Measurements from ENCODE around the gene C5orf47. TPM values are rescaled to one million over a fixed set of nuclear protein-coding genes. Genes with fewer than 3 reads are reported as not detected.

Gene C5orf47
- total and polyA plus RNA-seq, 4 donors: 0.08 TPM; not detected in 3

GRCh38 chr5:173968154-173968797 lies 20.7 kb upstream of the C5orf47 start:
- DNase-seq (ENCODE audit: low spot score): no peak
- H3K27me3 ChIP-seq (ENCODE audit: control insufficient read depth in 4 of 4, insufficient read depth in 4 of 4, low read length in 3 of 4): no peaks in the 10 kb centered on the region
- H3K9ac ChIP-seq (ENCODE audit: low read depth in 1 of 2, low read length in 2 of 2): no peak overlapping the region
- peaks cover 3 to 9% (median 6%) of the 10 kb centered on the region in 4 donors for H3K4me1 ChIP-seq (ENCODE audit: control insufficient read depth in 4 of 4, insufficient read depth in 4 of 4, low read length in 3 of 4)
- TF ChIP-seq TAF1 (conservative IDR thresholded peaks at IDR 0.05) (no peak), RAD21 (IDR thresholded peaks at IDR 0.05) (no peak), NR2F2 (IDR thresholded peaks at IDR 0.05) (no peak), HNF4A (conservative IDR thresholded peaks at IDR 0.05) (no peak), EGR1 (IDR thresholded peaks at IDR 0.05; ENCODE audit: low read depth in 2 of 2) (no peak), JUND (IDR thresholded peaks at IDR 0.05) (no peak), HNF4G (IDR thresholded peaks at IDR 0.05) (no peak), RXRA (IDR thresholded peaks at IDR 0.05) (no peak), FOXA1 (IDR thresholded peaks at IDR 0.05) (no peak)
- TF ChIP-seq, protein P1, sequence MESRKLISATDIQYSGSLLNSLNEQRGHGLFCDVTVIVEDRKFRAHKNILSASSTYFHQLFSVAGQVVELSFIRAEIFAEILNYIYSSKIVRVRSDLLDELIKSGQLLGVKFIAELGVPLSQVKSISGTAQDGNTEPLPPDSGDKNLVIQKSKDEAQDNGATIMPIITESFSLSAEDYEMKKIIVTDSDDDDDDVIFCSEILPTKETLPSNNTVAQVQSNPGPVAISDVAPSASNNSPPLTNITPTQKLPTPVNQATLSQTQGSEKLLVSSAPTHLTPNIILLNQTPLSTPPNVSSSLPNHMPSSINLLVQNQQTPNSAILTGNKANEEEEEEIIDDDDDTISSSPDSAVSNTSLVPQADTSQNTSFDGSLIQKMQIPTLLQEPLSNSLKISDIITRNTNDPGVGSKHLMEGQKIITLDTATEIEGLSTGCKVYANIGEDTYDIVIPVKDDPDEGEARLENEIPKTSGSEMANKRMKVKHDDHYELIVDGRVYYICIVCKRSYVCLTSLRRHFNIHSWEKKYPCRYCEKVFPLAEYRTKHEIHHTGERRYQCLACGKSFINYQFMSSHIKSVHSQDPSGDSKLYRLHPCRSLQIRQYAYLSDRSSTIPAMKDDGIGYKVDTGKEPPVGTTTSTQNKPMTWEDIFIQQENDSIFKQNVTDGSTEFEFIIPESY (IDR thresholded peaks at IDR 0.05): no peak
- TF ChIP-seq, protein P2, sequence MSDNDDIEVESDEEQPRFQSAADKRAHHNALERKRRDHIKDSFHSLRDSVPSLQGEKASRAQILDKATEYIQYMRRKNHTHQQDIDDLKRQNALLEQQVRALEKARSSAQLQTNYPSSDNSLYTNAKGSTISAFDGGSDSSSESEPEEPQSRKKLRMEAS (IDR thresholded peaks at IDR 0.05): no peak
- TF ChIP-seq, protein P3, sequence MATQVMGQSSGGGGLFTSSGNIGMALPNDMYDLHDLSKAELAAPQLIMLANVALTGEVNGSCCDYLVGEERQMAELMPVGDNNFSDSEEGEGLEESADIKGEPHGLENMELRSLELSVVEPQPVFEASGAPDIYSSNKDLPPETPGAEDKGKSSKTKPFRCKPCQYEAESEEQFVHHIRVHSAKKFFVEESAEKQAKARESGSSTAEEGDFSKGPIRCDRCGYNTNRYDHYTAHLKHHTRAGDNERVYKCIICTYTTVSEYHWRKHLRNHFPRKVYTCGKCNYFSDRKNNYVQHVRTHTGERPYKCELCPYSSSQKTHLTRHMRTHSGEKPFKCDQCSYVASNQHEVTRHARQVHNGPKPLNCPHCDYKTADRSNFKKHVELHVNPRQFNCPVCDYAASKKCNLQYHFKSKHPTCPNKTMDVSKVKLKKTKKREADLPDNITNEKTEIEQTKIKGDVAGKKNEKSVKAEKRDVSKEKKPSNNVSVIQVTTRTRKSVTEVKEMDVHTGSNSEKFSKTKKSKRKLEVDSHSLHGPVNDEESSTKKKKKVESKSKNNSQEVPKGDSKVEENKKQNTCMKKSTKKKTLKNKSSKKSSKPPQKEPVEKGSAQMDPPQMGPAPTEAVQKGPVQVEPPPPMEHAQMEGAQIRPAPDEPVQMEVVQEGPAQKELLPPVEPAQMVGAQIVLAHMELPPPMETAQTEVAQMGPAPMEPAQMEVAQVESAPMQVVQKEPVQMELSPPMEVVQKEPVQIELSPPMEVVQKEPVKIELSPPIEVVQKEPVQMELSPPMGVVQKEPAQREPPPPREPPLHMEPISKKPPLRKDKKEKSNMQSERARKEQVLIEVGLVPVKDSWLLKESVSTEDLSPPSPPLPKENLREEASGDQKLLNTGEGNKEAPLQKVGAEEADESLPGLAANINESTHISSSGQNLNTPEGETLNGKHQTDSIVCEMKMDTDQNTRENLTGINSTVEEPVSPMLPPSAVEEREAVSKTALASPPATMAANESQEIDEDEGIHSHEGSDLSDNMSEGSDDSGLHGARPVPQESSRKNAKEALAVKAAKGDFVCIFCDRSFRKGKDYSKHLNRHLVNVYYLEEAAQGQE (IDR thresholded peaks at IDR 0.05): no peak
- TF ChIP-seq, protein P4, sequence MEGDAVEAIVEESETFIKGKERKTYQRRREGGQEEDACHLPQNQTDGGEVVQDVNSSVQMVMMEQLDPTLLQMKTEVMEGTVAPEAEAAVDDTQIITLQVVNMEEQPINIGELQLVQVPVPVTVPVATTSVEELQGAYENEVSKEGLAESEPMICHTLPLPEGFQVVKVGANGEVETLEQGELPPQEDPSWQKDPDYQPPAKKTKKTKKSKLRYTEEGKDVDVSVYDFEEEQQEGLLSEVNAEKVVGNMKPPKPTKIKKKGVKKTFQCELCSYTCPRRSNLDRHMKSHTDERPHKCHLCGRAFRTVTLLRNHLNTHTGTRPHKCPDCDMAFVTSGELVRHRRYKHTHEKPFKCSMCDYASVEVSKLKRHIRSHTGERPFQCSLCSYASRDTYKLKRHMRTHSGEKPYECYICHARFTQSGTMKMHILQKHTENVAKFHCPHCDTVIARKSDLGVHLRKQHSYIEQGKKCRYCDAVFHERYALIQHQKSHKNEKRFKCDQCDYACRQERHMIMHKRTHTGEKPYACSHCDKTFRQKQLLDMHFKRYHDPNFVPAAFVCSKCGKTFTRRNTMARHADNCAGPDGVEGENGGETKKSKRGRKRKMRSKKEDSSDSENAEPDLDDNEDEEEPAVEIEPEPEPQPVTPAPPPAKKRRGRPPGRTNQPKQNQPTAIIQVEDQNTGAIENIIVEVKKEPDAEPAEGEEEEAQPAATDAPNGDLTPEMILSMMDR (IDR thresholded peaks at IDR 0.05; ENCODE audit: low read depth, low read length, missing input control): no peak
- H3K9me3 ChIP-seq (ENCODE audit: control insufficient read depth in 4 of 4, low read length in 3 of 4): no peaks in the 10 kb centered on the region
- no peak overlapping the region for H3K4me3 ChIP-seq (ENCODE audit: low read depth in 1 of 3, low read length in 3 of 3)
- H3K36me3 ChIP-seq (ENCODE audit: control insufficient read depth in 4 of 4, insufficient read depth in 3 of 4, low read depth in 1 of 4, low read length in 3 of 4): no peaks in the 10 kb centered on the region
- WGBS: 87% methylated on average over 9 of the region's 9 CpGs
- H3K27ac ChIP-seq (ENCODE audit: low read depth in 1 of 2, low read length in 2 of 2): no peak overlapping the region

Measured in liver (tissue), 9 donors.